Endodermal cell (in vitro differentiated cells): ENCODE results near the gene LYL1. TPM values are rescaled to one million over a fixed set of nuclear protein-coding genes. Genes with fewer than 3 reads are reported as not detected.
"Not testable (repeated sequence)": the region's sequence is repeated elsewhere in the genome, so short reads cannot be mapped to it uniquely, and the experiment has no call there.

ENCODE experiments used
- DNase-seq: peaks from one replicate; pipeline ENCODE4 v3.0.0-alpha.2; 2017
- H3K27ac ChIP-seq: 2 replicates; pipeline ENCODE4 v1.5.1; 2013; ENCODE audit warnings: mild to moderate bottlenecking, low read depth, low read length, moderate library complexity
- H3K27me3 ChIP-seq: 2 replicates; pipeline ENCODE4 v1.6.1; 2013; ENCODE audit warnings: mild to moderate bottlenecking, low read length, moderate library complexity; ENCODE audit not compliant: insufficient read depth, control insufficient read depth, poor library complexity, severe bottlenecking
- H3K36me3 ChIP-seq: 2 replicates; pipeline ENCODE4 v1.7.0; 2013; ENCODE audit warnings: mild to moderate bottlenecking, low read length, moderate library complexity; ENCODE audit not compliant: control insufficient read depth, insufficient read depth
- H3K4me1 ChIP-seq: one replicate; pipeline ENCODE4 v1.7.0; 2013; ENCODE audit warnings: low read length; ENCODE audit not compliant: control insufficient read depth, insufficient read depth
- H3K4me3 ChIP-seq: 2 replicates; pipeline ENCODE4 v1.5.1; 2013; ENCODE audit warnings: mild to moderate bottlenecking, low read length, moderate library complexity
- H3K9ac ChIP-seq: 2 replicates; pipeline ENCODE4 v1.6.1; 2013; ENCODE audit warnings: mild to moderate bottlenecking, low read length, moderate library complexity; ENCODE audit not compliant: poor library complexity, severe bottlenecking; ENCODE audit errors: extremely low read depth
- H3K9me3 ChIP-seq: 2 replicates; pipeline ENCODE4 v1.6.1; 2013; ENCODE audit warnings: mild to moderate bottlenecking, low read length, moderate library complexity; ENCODE audit not compliant: control insufficient read depth
- H3K27ac Mint-ChIP-seq: 2 replicates; pipeline ENCODE4 v1.8.0; 2020; ENCODE audit warnings: mixed read lengths
- H3K27me3 Mint-ChIP-seq: 2 replicates; pipeline ENCODE4 v1.8.0; 2021; ENCODE audit warnings: mild to moderate bottlenecking, mixed read lengths; ENCODE audit not compliant: insufficient read depth
- H3K36me3 Mint-ChIP-seq: 2 replicates; pipeline ENCODE4 v1.8.0; 2020; ENCODE audit warnings: low read depth, mixed read lengths
- H3K4me1 Mint-ChIP-seq: 2 replicates; pipeline ENCODE4 v1.8.0; 2020; ENCODE audit warnings: mixed read lengths
- H3K4me3 Mint-ChIP-seq: 2 replicates; pipeline ENCODE4 v1.8.0; 2020; ENCODE audit warnings: mild to moderate bottlenecking, moderate library complexity, mixed read lengths
- H3K9me3 Mint-ChIP-seq: 2 replicates; pipeline ENCODE4 v1.8.0; 2020; ENCODE audit warnings: mild to moderate bottlenecking, mixed read lengths
- CTCF ChIP-seq: fragments of 200-600 bp; sonication (generic); conservative IDR thresholded peaks from 2 replicates; pipeline ENCODE4 v1.5.0; 2021; ENCODE audit warnings: antibody characterized with exemption, mild to moderate bottlenecking
- WGBS, 2 experiments: methylation state at CpG; one replicate each; pipeline versions ENCODE4 v1.1.5 to v1.1.7; 2013; ENCODE audit warnings: missing lambda C conversion rate in 2 of 2, mixed read lengths in 1 of 2; ENCODE audit not compliant: insufficient coverage in 1 of 2, insufficient read length in 1 of 2; 5-methylcytosine and 5-hydroxymethylcytosine counted together
- total RNA-seq, 2 donors: library from RNA; stranded (reverse); fragmentation: NEBNext Ultra II Directional in 1 of 2; extraction: Animal tissue kit (Norgen Biotek cat#: 25700) in 1 of 2; gene quantifications; 2 replicates in 1 of 2; 3 replicates in 1 of 2; pipeline ENCODE4 v1.2.1, GENCODE V29; 2021

Gene LYL1
- total RNA-seq, 2 donors from 2014 or later, result 1.9 to 2.0 TPM

GRCh38 chr19:13150931-13151604, 48.4 kb upstream of the LYL1 start:
- Mint-ChIP-seq H3K4me1 (peaks cover 4% of the 10 kb centered on the region), H3K4me3 (peak overlapping the region; percentile 100), H3K9me3 (no peaks in the 10 kb centered on the region), H3K36me3 (peaks cover 13% of the 10 kb centered on the region), H3K27me3 (no peaks in the 10 kb centered on the region), H3K27ac (peak overlapping the region; percentile 100)
- Histone ChIP-seq H3K9me3 (no peaks in the 10 kb centered on the region), H3K4me3 (peak overlapping the region; percentile 99), H3K36me3 (no peaks in the 10 kb centered on the region), H3K27me3 (no peaks in the 10 kb centered on the region), H3K9ac (peak overlapping the region; percentile 98), H3K27ac (peak overlapping the region; percentile 80), H3K4me1 (peaks cover 3% of the 10 kb centered on the region)
- 0 to 1% methylated on average over 16 to 34 of the region's 34 CpGs for WGBS, 2 experiments
- no peak for DNase-seq
- no peak for TF ChIP-seq CTCF

GRCh38 chr19:13150187-13150930, 47.7 kb upstream of the LYL1 start, which contains the start of the genes IER2 and STX10:
Gene IER2, plus strand, starts transcription at chr19:13150411. Its CDS starts 2,776 bp downstream, at chr19:13153187.
Gene STX10, minus strand, starts transcription at chr19:13150375. Its CDS starts 202 bp downstream, at chr19:13150173.
- H3K4me1 Mint-ChIP-seq, result peaks cover 4% of the 10 kb centered on the region
- Histone ChIP-seq H3K9me3 (no peaks in the 10 kb centered on the region), H3K36me3 (no peaks in the 10 kb centered on the region), H3K27me3 (no peaks in the 10 kb centered on the region), H3K4me1 (no peaks in the 10 kb centered on the region), H3K27ac (peak within 1 kb of the TSS; percentile 80), H3K9ac (peak within 1 kb of the TSS; percentile 98), H3K4me3 (peak within 1 kb of the TSS; percentile 99)
- no peaks in the 10 kb centered on the region for H3K27me3 Mint-ChIP-seq
- WGBS, 2 experiments, result 0 to 1% methylated on average over 18 to 47 of the region's 51 CpGs
- TF ChIP-seq CTCF, result peak; percentile 63
- peak within 1 kb of the TSS; percentile 100 for H3K4me3 Mint-ChIP-seq
- DNase-seq, result peak; percentile 97
- peaks cover 13% of the 10 kb centered on the region for H3K36me3 Mint-ChIP-seq
- H3K27ac Mint-ChIP-seq, result peak within 1 kb of the TSS; percentile 100
- no peaks in the 10 kb centered on the region for H3K9me3 Mint-ChIP-seq

- Histone ChIP-seq H3K27me3 (no peaks in the 10 kb centered on the region), H3K27ac (no peak overlapping the region), H3K4me3 (peak overlapping the region; percentile 99), H3K36me3 (no peaks in the 10 kb centered on the region), H3K9ac (peak overlapping the region; percentile 98), H3K4me1 (no peaks in the 10 kb centered on the region), H3K9me3 (no peaks in the 10 kb centered on the region)
- Mint-ChIP-seq H3K9me3 (no peaks in the 10 kb centered on the region), H3K36me3 (peaks cover 13% of the 10 kb centered on the region), H3K27ac (peak overlapping the region; percentile 100), H3K27me3 (no peaks in the 10 kb centered on the region), H3K4me1 (peaks cover 4% of the 10 kb centered on the region), H3K4me3 (peak overlapping the region; percentile 100)
- peak; percentile 81 for DNase-seq
- WGBS, 2 experiments, result 1 to 10% methylated on average over 7 to 46 of the region's 46 CpGs
- no peak for TF ChIP-seq CTCF
Observed at GRCh38 chr19:13149628-13150186, 47.0 kb upstream of the LYL1 start.

GRCh38 chr19:13149173-13149627, 46.5 kb upstream of the LYL1 start:
- WGBS, 2 experiments, result 69 to 70% methylated on average over 6 to 17 of the region's 17 CpGs

More at GRCh38 chr19:13149173-13149627, 46.5 kb upstream of the LYL1 start:
- not testable (repeated sequence) for H3K27ac Mint-ChIP-seq, H3K4me1 ChIP-seq, H3K27me3 Mint-ChIP-seq, H3K27me3 ChIP-seq, DNase-seq, H3K9me3 ChIP-seq, H3K9me3 Mint-ChIP-seq, H3K36me3 ChIP-seq, H3K27ac ChIP-seq, H3K4me1 Mint-ChIP-seq
- peak overlapping the region; percentile 98 for H3K9ac ChIP-seq
- Mint-ChIP-seq H3K4me3 (peak overlapping the region; percentile 100), H3K36me3 (peaks cover 10% of the 10 kb centered on the region)
- H3K4me3 ChIP-seq, result peak overlapping the region; percentile 99
